Ascending aorta (tissue), 2 donors: ENCODE results near the gene ZNF346. TPM values are rescaled to one million over a fixed set of nuclear protein-coding genes. Genes with fewer than 3 reads are reported as not detected.

Source experiments
- DNase-seq, 2 donors: peaks; one replicate each; pipeline ENCODE4 v3.0.0-alpha.2; 2019; ENCODE audit warnings: low spot score in 2 of 2
- H3K27ac ChIP-seq, 2 donors: fragments of 200-600 bp; sonication (generic); one replicate each; pipeline ENCODE4 v1.5.1; 2016 to 2017; ENCODE audit warnings: mild to moderate bottlenecking in 1 of 2
- H3K27me3 ChIP-seq: fragments of 200-600 bp; sonication (generic); one replicate; pipeline ENCODE4 v1.5.1; 2017
- H3K36me3 ChIP-seq, 2 donors: fragments of 200-600 bp; sonication (generic); one replicate each; pipeline ENCODE4 v1.5.1; 2016
- H3K4me1 ChIP-seq, 2 donors: fragments of 200-600 bp; sonication (generic); one replicate each; pipeline ENCODE4 v1.5.1; 2016 to 2017; ENCODE audit warnings: mild to moderate bottlenecking in 1 of 2
- H3K4me3 ChIP-seq, 2 donors: fragments of 200-600 bp; sonication (generic); one replicate each; pipeline ENCODE4 v1.5.1; 2016 to 2017; ENCODE audit warnings: mild to moderate bottlenecking in 1 of 2
- H3K9me3 ChIP-seq, 2 donors: fragments of 200-600 bp; sonication (generic); one replicate each; pipeline ENCODE4 v1.5.1; 2016
- intact Hi-C: fragments of 100-400 bp; cut with DNase I; formaldehyde crosslinking; loops from one replicate; pipeline ENCODE4 v1.15.1; 2023
- total RNA-seq: library from RNA; depleted of rRNA; stranded (reverse); fragments of >200 nt; gene quantifications from one replicate; pipeline ENCODE4 v1.1.0, GENCODE V29; 2016
- TF ChIP-seq, protein P1 (sequence below), 3 experiments: fragments of 200-600 bp in 2 of 3; fragments of 450-650 bp in 1 of 3; sonication (generic) in 2 of 3; IDR thresholded peaks; one replicate each; pipeline ENCODE4 v1.5.1; 2016 to 2019; ENCODE audit warnings: antibody characterized with exemption in 3 of 3, mild to moderate bottlenecking in 1 of 3, moderate library complexity in 1 of 3

Gene ZNF346
- total RNA-seq, 1 donor from 2014 or later, result 30.5 TPM

DNA sequence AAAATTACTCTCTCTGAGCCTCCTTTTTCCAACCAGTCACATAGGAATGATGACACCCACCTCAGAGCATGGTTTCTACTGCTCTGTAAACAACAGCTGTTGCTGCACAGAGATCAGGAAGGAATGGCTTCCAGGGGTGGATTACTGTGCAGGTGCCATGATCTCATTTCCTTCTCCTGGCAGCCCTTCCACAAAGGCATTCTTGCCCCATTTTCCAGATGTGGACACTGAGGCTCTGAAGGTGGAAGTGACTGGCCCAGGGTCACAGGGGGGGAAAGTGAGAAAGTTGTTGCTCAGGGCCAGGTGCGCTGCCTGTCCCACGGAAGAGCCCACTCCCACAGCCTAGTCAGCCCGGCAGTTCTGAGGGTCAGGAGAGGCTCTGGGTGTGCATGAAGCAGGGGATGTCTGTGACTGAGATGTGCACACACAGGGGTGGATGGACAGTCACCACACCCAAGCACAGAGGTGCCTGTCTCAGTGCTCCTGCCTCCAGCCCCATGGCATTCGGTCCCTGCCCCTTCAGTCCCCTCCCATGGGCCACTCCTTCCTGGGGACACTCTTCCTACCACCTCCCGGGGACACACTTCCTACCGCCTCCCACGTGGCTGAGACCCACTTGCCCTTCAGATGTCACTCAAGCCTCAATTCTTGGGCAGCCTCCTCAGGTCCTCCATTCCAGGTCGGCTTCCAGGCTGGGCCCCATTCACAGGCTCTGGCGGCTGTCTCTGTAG, 81.2 kb downstream of the ZNF346 start:
- no peak overlapping the region for H3K4me3 ChIP-seq
- no peaks in the 10 kb centered on the region for H3K36me3 ChIP-seq
- H3K27ac ChIP-seq, result no peak overlapping the region
- no peak for DNase-seq
- H3K9me3 ChIP-seq, result no peaks in the 10 kb centered on the region
- TF ChIP-seq, protein P1, sequence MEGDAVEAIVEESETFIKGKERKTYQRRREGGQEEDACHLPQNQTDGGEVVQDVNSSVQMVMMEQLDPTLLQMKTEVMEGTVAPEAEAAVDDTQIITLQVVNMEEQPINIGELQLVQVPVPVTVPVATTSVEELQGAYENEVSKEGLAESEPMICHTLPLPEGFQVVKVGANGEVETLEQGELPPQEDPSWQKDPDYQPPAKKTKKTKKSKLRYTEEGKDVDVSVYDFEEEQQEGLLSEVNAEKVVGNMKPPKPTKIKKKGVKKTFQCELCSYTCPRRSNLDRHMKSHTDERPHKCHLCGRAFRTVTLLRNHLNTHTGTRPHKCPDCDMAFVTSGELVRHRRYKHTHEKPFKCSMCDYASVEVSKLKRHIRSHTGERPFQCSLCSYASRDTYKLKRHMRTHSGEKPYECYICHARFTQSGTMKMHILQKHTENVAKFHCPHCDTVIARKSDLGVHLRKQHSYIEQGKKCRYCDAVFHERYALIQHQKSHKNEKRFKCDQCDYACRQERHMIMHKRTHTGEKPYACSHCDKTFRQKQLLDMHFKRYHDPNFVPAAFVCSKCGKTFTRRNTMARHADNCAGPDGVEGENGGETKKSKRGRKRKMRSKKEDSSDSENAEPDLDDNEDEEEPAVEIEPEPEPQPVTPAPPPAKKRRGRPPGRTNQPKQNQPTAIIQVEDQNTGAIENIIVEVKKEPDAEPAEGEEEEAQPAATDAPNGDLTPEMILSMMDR (IDR thresholded peaks at IDR 0.05), result no peak
- H3K27me3 ChIP-seq, result no peaks in the 10 kb centered on the region
- intact Hi-C loops, result no loop called here
- H3K4me1 ChIP-seq, result no peaks in the 10 kb centered on the region

DNA sequence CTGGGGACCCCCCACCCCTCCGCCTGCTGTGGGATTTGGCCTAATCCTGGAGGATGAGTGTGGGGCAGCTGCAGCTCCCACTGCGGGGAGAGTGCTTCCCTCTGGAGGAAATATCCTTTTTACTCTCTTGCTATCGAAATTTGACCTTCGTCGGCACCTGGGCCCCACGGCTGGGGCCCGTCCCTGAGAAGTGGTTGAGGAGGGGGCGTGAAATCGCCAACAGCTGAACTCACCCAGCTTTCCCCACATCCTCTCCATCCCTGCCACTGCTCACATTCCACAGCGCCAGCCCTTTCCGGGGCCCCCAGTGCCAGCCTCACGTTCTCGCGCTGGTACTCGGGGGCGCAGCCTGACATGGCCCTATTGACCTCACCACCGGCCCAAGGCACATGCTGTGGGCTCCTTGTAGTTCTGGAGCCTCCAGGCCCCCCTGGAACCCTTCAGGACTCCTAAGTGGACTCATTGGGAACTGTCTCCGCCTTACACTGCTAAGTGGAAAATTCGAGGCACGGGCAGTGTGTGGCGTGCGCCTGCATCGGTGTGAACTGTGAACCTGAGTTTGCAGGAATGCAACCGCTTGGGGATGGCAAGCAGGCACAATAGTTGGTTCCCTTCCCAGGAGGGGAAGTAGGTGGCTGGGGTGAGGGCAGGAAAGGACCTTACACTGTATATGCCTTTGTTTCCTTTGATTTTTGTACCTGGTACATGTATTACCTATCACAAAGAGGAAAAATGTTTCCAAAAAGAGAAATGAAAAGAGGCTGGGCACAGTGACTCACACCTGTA, 83.4 kb downstream of the ZNF346 start:
- Histone ChIP-seq H3K27me3 (no peaks in the 10 kb centered on the region), H3K4me1 (no peaks in the 10 kb centered on the region), H3K9me3 (no peaks in the 10 kb centered on the region), H3K4me3 (no peak overlapping the region), H3K36me3 (no peaks in the 10 kb centered on the region), H3K27ac (no peak overlapping the region)
- intact Hi-C loops, result no loop called here
- no peak for DNase-seq
- TF ChIP-seq, protein P1 (IDR thresholded peaks at IDR 0.05), result no peak

DNA sequence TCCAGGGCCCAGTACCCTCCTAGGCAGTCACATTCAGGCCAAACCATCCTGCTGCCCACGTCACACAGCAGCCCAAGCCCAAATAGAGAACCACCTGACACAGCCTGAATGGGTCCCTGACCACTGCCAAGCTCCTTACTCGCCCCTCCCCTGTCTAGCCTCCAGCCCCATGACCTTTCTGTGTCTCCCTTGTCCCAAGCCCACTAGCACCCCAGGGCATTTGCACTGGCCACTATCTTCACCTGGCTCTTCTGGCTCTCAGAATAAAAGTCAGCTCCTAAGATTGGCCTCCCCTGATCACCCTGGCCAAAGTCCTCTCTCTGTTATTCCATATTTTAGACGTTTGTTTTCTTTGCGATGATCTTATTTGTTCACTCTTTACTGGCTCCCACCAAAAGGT, 84.7 kb downstream of the ZNF346 start:
- Histone ChIP-seq H3K27ac (no peak overlapping the region), H3K4me3 (no peak overlapping the region), H3K4me1 (no peaks in the 10 kb centered on the region), H3K27me3 (no peaks in the 10 kb centered on the region), H3K36me3 (no peaks in the 10 kb centered on the region), H3K9me3 (no peaks in the 10 kb centered on the region)
- TF ChIP-seq, protein P1 (IDR thresholded peaks at IDR 0.05), result no peak
- intact Hi-C loops, result no loop called here
- no peak for DNase-seq

GRCh38 chr5:177109810-177110209, 87.3 kb downstream of the ZNF346 start:
- intact Hi-C loops, result loop anchor here (5.0 to 10.0 kb wide), 4 partner anchors 82 to 455 kb away; no protein-coding TSS in a partner anchor
- Histone ChIP-seq H3K27ac (no peak overlapping the region), H3K4me3 (no peak overlapping the region)

GRCh38 chr5:177111720-177112394, 89.4 kb downstream of the ZNF346 start:
- intact Hi-C loops, result loop anchor here (5.0 to 10.0 kb wide), 4 partner anchors 80 to 457 kb away; no protein-coding TSS in a partner anchor
- no peak for DNase-seq
- no peaks in the 10 kb centered on the region for H3K9me3 ChIP-seq
- no peak overlapping the region for H3K27ac ChIP-seq
- H3K4me1 ChIP-seq, result no peaks in the 10 kb centered on the region
- H3K27me3 ChIP-seq, result no peaks in the 10 kb centered on the region
- TF ChIP-seq, protein P1 (IDR thresholded peaks at IDR 0.05), result peak; percentile 76 to 95 (median 94)
- H3K36me3 ChIP-seq, result no peaks in the 10 kb centered on the region
- peak overlapping the region in 1 of 2 donors; percentile 22 for H3K4me3 ChIP-seq

More at GRCh38 chr5:177109810-177110209, 87.3 kb downstream of the ZNF346 start:
- Histone ChIP-seq H3K36me3 (no peaks in the 10 kb centered on the region), H3K4me1 (no peaks in the 10 kb centered on the region), H3K27me3 (no peaks in the 10 kb centered on the region), H3K9me3 (no peaks in the 10 kb centered on the region)
- TF ChIP-seq, protein P1 (IDR thresholded peaks at IDR 0.05), result no peak
- DNase-seq, result no peak
